Spleen (tissue), 7 donors: ENCODE measurements around the gene ERAP2.

Experiments
- POLR2A ChIP-seq, 3 donors: fragments of 450-650 bp; IDR thresholded peaks; one replicate each; pipeline ENCODE4 v1.5.1; 2017; ENCODE audit warnings: antibody characterized with exemption in 3 of 3, mild to moderate bottlenecking in 1 of 3
- POLR2AphosphoS5 ChIP-seq, 3 donors: sonication (generic); formaldehyde crosslinking; IDR thresholded peaks; one replicate each; pipeline ENCODE4 v1.5.1; 2017; ENCODE audit warnings: antibody characterized with exemption in 3 of 3
- TF ChIP-seq, protein P1 (sequence below), 11 experiments: fragments of 200-600 bp in 7 of 11; fragments of 450-650 bp in 4 of 11; sonication (generic) in 4 of 11; IDR thresholded peaks in 8 of 11; conservative IDR thresholded peaks in 3 of 11; 1 replicate in 7 of 11; 2 replicates in 4 of 11; pipeline versions ENCODE4 v1.4.0 to v1.8.0; 2016 to 2021; ENCODE audit warnings: antibody characterized with exemption in 11 of 11, inconsistent platforms in 4 of 11, mild to moderate bottlenecking in 1 of 11
- donor health status: DM: no; HTN: no; CAD: no; lungs with moderate emphysema.
- donor health status: DM: no; HTN: no; CAD: no.
- donor health status: DM: no; HTN: no; CAD: no.

DNA sequence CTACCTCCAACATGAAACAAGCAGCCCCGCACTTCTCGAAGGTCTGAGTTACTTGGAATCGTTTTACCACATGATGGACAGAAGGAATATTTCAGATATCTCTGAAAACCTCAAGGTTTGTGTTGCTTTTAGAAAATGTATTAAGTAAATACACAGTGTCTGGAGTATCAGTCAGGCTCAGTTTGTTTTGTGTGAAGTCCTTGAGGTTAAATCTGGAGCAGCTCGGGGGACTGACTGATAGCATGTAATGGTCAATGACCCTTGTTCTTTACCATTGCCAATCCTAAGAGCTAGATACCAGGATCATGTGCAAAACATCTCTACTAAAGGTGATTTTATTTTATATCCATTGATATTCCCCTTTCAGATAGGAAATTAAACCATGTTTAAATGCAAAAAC is 32.7 kb downstream of the ERAP2 start:
- TF ChIP-seq, protein P1, sequence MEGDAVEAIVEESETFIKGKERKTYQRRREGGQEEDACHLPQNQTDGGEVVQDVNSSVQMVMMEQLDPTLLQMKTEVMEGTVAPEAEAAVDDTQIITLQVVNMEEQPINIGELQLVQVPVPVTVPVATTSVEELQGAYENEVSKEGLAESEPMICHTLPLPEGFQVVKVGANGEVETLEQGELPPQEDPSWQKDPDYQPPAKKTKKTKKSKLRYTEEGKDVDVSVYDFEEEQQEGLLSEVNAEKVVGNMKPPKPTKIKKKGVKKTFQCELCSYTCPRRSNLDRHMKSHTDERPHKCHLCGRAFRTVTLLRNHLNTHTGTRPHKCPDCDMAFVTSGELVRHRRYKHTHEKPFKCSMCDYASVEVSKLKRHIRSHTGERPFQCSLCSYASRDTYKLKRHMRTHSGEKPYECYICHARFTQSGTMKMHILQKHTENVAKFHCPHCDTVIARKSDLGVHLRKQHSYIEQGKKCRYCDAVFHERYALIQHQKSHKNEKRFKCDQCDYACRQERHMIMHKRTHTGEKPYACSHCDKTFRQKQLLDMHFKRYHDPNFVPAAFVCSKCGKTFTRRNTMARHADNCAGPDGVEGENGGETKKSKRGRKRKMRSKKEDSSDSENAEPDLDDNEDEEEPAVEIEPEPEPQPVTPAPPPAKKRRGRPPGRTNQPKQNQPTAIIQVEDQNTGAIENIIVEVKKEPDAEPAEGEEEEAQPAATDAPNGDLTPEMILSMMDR (IDR thresholded peaks at IDR 0.05 in 8 of 11, conservative IDR thresholded peaks at IDR 0.05 in 3 of 11), result no peak
- no peak for TF ChIP-seq POLR2AphosphoS5 (IDR thresholded peaks at IDR 0.05)
- no peak for TF ChIP-seq POLR2A (IDR thresholded peaks at IDR 0.05)
